PC-3 (cell line): Measurements from ENCODE around the gene WDR6. TPM values are rescaled to one million over a fixed set of nuclear protein-coding genes. Genes with fewer than 3 reads are reported as not detected.

Source experiments
- ATAC-seq: fragments of 200-7000 bp; cut with Tn5 transposase; 2 replicates; pipeline ENCODE4 v1.9.1; 2020; ENCODE audit warnings: mild to moderate bottlenecking, moderate library complexity
- BruUV-seq: library from RNA; stranded (reverse); fragments of 400-500 nt; replicated peaks from 2 replicates; lab custom pipeline; 2021; lab: Mats Ljungman, UMichigan
- CTCF ChIA-PET: fragments of 300-600 bp; sonication (Branson Sonifier 250); formaldehyde crosslinking; loops from one replicate; lab custom pipeline; 2022; ENCODE audit warnings: antibody characterized with exemption; lab: Charles Lee
- POLR2A ChIA-PET: fragments of 300-600 bp; sonication (Branson Sonifier 250); formaldehyde crosslinking; loops from one replicate; lab custom pipeline; 2022; ENCODE audit warnings: antibody characterized with exemption; ENCODE audit not compliant: unreplicated experiment; lab: Charles Lee
- DNase-seq: peaks from one replicate; pipeline ENCODE4 v3.0.0-alpha.2; 2015
- H2AFZ ChIP-seq: fragments of 300-600 bp; sonication (generic); 2 replicates; pipeline ENCODE4 v1.6.0; 2016; ENCODE audit warnings: antibody characterized with exemption, low read length
- H3F3A ChIP-seq: fragments of 300-600 bp; sonication (generic); one replicate; pipeline ENCODE4 v1.6.0; 2017; ENCODE audit warnings: antibody characterized with exemption, low read length, control low read depth, mild to moderate bottlenecking; ENCODE audit not compliant: unreplicated experiment
- H3K27ac ChIP-seq: fragments of 300-600 bp; sonication (generic); 2 replicates; pipeline ENCODE4 v1.5.1; 2016; ENCODE audit warnings: mild to moderate bottlenecking, low read length
- H3K27me3 ChIP-seq: fragments of 300-600 bp; sonication (generic); 2 replicates; pipeline ENCODE4 v1.6.1; 2016; ENCODE audit warnings: low read length, mixed read lengths
- H3K36me3 ChIP-seq: fragments of 300-600 bp; sonication (generic); 2 replicates; pipeline ENCODE4 v1.6.1; 2016; ENCODE audit warnings: low read depth, mixed run types, low read length, mixed read lengths
- H3K4me1 ChIP-seq: fragments of 300-600 bp; sonication (generic); 2 replicates; pipeline ENCODE4 v1.5.1; 2016; ENCODE audit warnings: low read length; ENCODE audit not compliant: insufficient read depth
- H3K4me2 ChIP-seq: fragments of 300-600 bp; sonication (generic); 2 replicates; pipeline ENCODE4 v1.6.0; 2016; ENCODE audit warnings: low read length
- H3K4me3 ChIP-seq: fragments of 300-600 bp; sonication (generic); 2 replicates; pipeline ENCODE4 v1.5.1; 2016; ENCODE audit warnings: mild to moderate bottlenecking, low read length, mixed read lengths
- H3K79me2 ChIP-seq: fragments of 300-600 bp; sonication (generic); 2 replicates; pipeline ENCODE4 v1.6.1; 2017; ENCODE audit warnings: low read length, mixed read lengths
- H3K9ac ChIP-seq: fragments of 300-600 bp; sonication (generic); 2 replicates; pipeline ENCODE4 v1.6.0; 2016; ENCODE audit warnings: mild to moderate bottlenecking, low read length
- H3K9me2 ChIP-seq: fragments of 300-600 bp; sonication (generic); replicated peaks from 2 replicates; pipeline ENCODE4 v1.6.1; 2016; ENCODE audit warnings: mixed run types, low read length, mixed read lengths
- H3K9me3 ChIP-seq: fragments of 300-600 bp; sonication (generic); 2 replicates; pipeline ENCODE4 v1.6.1; 2016; ENCODE audit warnings: low read length, mixed read lengths
- H4K20me1 ChIP-seq: fragments of 300-600 bp; sonication (generic); 2 replicates; pipeline ENCODE4 v1.6.1; 2016; ENCODE audit warnings: low read length, mixed read lengths
- CTCF ChIP-seq: fragments of 300-600 bp; sonication (generic); conservative IDR thresholded peaks from 2 replicates; pipeline ENCODE4 v1.5.1; 2017; ENCODE audit warnings: antibody characterized with exemption, low read depth, mild to moderate bottlenecking, low read length
- EZH2 ChIP-seq: fragments of 300-600 bp; sonication (generic); IDR thresholded peaks from one replicate; pipeline ENCODE4 v1.6.1; 2017; ENCODE audit warnings: antibody characterized with exemption, mild to moderate bottlenecking, low read length; ENCODE audit not compliant: unreplicated experiment
- EZH2phosphoT487 ChIP-seq: fragments of 300-600 bp; sonication (generic); IDR thresholded peaks from 2 replicates; pipeline ENCODE4 v1.6.1; 2018; ENCODE audit warnings: mild to moderate bottlenecking, antibody characterized with exemption, low read length, borderline replicate concordance
- intact Hi-C: fragments of 100-400 bp; cut with micrococcal nuclease; formaldehyde crosslinking; loops from 2 replicates; pipeline ENCODE4 v1.9.0; 2023
- total RNA-seq: library from RNA; depleted of rRNA; stranded (reverse); fragments of >200 nt; gene quantifications from 2 replicates; pipeline ENCODE4 v1.2.3, GENCODE V29; 2014

WDR6 gene
- total RNA-seq, 1 experiment from 2014 or later = 92.7 TPM

- DNase-seq = no peak
- BruUV-seq = no TSS peak
- no peak overlapping the region for H3K27ac ChIP-seq
- CTCF ChIA-PET = interaction anchor here (0.8 kb wide), 1 partner anchor 28 kb away, joined by 3 read pairs; no protein-coding TSS in a partner anchor
- H3K9ac ChIP-seq = no peak overlapping the region
- peaks cover 50% of the 10 kb centered on the region for H3K79me2 ChIP-seq
- H3K36me3 ChIP-seq = peaks cover 32% of the 10 kb centered on the region
- POLR2A ChIA-PET = interaction anchor here (1.2 kb wide), 1 partner anchor 9 kb away, joined by 3 read pairs; the partner anchor contains the start of gene WDR6
- peaks cover 22% of the 10 kb centered on the region; the same call in 1 of the 2 replicates for H3K4me1 ChIP-seq
- no peaks in the 10 kb centered on the region for H3K27me3 ChIP-seq
- H3K4me3 ChIP-seq = no peak overlapping the region
- H2AFZ ChIP-seq = no peak overlapping the region
- H3F3A ChIP-seq = no peaks in the 10 kb centered on the region
- no peak for ATAC-seq
- TF ChIP-seq EZH2phosphoT487 (no peak), EZH2 (no peak), CTCF (no peak)
- no peaks in the 10 kb centered on the region for H3K9me2 ChIP-seq
- H3K9me3 ChIP-seq = no peaks in the 10 kb centered on the region
- intact Hi-C loops = loop anchor here (2.0 kb wide), 1 partner anchor 27 kb away; no protein-coding TSS in a partner anchor
- H3K4me2 ChIP-seq = no peak overlapping the region
- H4K20me1 ChIP-seq = peaks cover 18% of the 10 kb centered on the region
Observed at GRCh38 chr3:49015765-49016164, 8.6 kb downstream of the WDR6 start.

- TF ChIP-seq CTCF = no peak
- TF ChIP-seq EZH2phosphoT487 = no peak
- TF ChIP-seq EZH2 = no peak
- Histone ChIP-seq H3K27me3 (no peaks in the 10 kb centered on the region), H4K20me1 (peaks cover 14% of the 10 kb centered on the region), H2AFZ (no peak overlapping the region), H3K36me3 (peaks cover 29% of the 10 kb centered on the region), H3F3A (no peaks in the 10 kb centered on the region), H3K9ac (no peak overlapping the region), H3K4me2 (peak overlapping the region; percentile 99), H3K4me1 (peaks cover 22% of the 10 kb centered on the region; the same call in 1 of the 2 replicates), H3K79me2 (peaks cover 47% of the 10 kb centered on the region), H3K27ac (no peak overlapping the region), H3K4me3 (peak overlapping the region; percentile 94; the same call in 1 of the 2 replicates), H3K9me2 (no peaks in the 10 kb centered on the region), H3K9me3 (no peaks in the 10 kb centered on the region)
- DNase-seq (no peak), ATAC-seq (no peak)
- ChIA-PET POLR2A (no interaction called here), CTCF (interaction anchor here (0.6 to 1.9 kb wide), 4 partner anchors 9 to 29 kb away, joined by 3 to 14 read pairs (median 4); partner anchors contain the start of gene WDR6)
- no TSS peak for BruUV-seq
- intact Hi-C loops = no loop called here
Observed at GRCh38 chr3:49016414-49017228, 9.4 kb downstream of the WDR6 start.
